HepG2 (cell line): ENCODE results near the gene CCSER1.

Source experiments
- CTCF ChIP-seq: sonication (generic); formaldehyde crosslinking; IDR thresholded peaks from 2 replicates; pipeline ENCODE4 v1.5.0; 2020; ENCODE audit warnings: mild to moderate bottlenecking, missing genetic modification reagents, moderate library complexity
- HDAC2 ChIP-seq: sonication (generic); formaldehyde crosslinking; IDR thresholded peaks from 2 replicates; pipeline ENCODE4 v1.4.0; 2020; ENCODE audit warnings: missing genetic modification reagents
- ISX ChIP-seq: sonication (generic); formaldehyde crosslinking; conservative IDR thresholded peaks from 2 replicates; pipeline ENCODE4 v1.5.0; 2020; ENCODE audit warnings: missing genetic modification reagents
- KLF6 ChIP-seq: IDR thresholded peaks from 2 replicates; pipeline ENCODE4 v1.8.0; 2016; ENCODE audit warnings: missing biosample characterization, missing genetic modification reagents
- MAFF ChIP-seq: IDR thresholded peaks from 2 replicates; pipeline ENCODE4 v1.6.1; 2011; ENCODE audit warnings: low read depth, low read length, improper control_type of control experiment
- MAX ChIP-seq: IDR thresholded peaks from 2 replicates; pipeline ENCODE4 v1.6.1; 2012; ENCODE audit warnings: inconsistent platforms
- SIN3A ChIP-seq: IDR thresholded peaks from 2 replicates; pipeline ENCODE4 v1.6.1; 2011; ENCODE audit warnings: low read depth, mild to moderate bottlenecking, control low read depth, low read length, borderline replicate concordance
- U2AF2 ChIP-seq: fragments of 200-400 bp; formaldehyde crosslinking; IDR thresholded peaks from 2 replicates; pipeline ENCODE4 v1.6.1; 2017; ENCODE audit warnings: low read depth, mild to moderate bottlenecking, low read length
- UBTF ChIP-seq: sonication (generic); formaldehyde crosslinking; IDR thresholded peaks from 2 replicates; pipeline ENCODE4 v1.4.0; 2020; ENCODE audit warnings: mild to moderate bottlenecking, missing genetic modification reagents
- ZNF274 ChIP-seq: sonication (generic); formaldehyde crosslinking; IDR thresholded peaks from 2 replicates; pipeline ENCODE4 v1.5.1; 2020; ENCODE audit warnings: mild to moderate bottlenecking, missing genetic modification reagents

GRCh38 chr4:91485415-91485814 is 1358.2 kb downstream of the CCSER1 start:
- TF ChIP-seq UBTF (CRISPR knock-in tag) (no peak), CTCF (CRISPR knock-in tag) (no peak), SIN3A (no peak), ISX (CRISPR knock-in tag) (no peak), HDAC2 (no peak), U2AF2 (no peak), ZNF274 (CRISPR knock-in tag) (no peak), MAFF (no peak), MAX (no peak), KLF6 (no peak)
